GM21619 (cell line): ENCODE data around the gene TSC22D4.

Source experiments
- ATAC-seq: cut with Tn5 transposase; IDR thresholded peaks from one replicate; pipeline ENCODE4 v1.9.1; 2021; ENCODE audit not compliant: unreplicated experiment

TSC22D4 gene

DNA sequence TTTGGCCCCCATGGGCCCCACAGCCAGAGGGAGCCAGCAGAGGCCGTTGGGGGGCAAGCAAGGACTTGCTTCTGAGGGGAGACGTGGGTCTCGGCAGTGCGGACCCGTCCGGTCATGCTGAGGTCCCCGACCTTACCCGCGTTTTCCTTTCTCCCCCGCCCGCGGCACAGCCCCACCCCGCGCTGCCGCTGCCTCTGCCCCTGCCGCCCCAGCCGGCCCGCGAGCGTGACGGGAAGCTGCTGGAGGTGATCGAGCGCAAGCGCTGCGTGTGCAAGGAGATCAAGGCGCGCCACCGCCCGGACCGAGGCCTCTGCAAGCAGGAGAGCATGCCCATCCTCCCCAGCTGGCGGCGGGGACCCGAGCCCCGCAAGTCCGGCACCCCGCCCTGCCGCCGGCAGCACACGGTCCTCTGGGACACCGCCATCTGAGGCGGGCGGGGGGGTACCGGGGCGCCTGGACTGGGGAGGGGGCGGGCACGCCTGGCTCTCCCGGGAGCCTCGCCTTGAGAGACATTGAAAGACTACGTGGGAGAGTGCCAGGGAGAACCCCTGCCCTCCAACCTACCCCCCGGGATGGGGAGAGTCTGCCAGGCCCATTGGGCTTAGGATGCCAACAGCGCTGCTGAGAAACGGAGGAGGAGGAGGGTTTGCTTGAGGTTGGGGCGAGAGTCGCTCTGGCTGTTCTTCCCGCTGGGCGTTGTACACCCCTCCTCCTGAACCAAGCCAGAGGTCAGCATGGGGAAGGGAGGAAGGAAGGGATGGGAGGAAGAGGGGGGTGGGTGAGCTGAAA lies 14.7 kb upstream of the TSC22D4 start:
- no peak for ATAC-seq

DNA sequence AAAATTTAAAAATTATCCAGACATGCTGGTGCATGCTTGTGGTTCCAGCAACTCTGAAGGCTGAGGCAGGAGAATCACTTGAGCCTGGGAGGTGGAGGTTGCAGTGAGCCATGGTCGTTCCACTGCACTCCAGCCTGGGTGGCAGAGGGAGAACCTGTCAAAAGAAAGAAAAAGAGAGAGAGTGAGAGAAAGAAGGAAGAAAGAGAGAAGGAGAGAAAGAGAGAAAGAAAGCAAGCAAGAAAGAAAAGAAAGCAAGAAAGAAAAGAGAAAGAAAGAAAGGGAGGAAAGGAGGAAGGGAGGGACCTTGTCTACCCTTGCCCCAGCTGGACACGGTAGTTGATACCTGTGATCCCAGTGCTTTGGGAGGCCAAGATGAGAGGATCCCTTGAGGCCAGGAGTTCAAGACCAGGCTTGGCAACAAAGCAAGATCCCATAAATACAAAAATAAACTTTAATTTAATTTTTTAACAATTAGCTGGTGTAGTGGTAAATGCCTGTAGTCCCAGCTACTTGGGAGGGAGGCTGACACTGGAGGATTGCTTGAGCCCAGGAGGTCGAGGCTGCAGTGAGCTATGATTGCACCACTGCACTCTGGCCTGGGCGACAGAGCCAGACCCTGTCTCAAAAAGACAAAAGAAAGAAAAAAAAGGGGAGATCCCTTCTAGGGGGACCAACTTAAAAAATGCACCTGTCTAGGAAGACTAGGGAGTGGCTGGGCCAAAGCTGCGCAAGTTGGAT lies 13.9 kb upstream of the TSC22D4 start:
- ATAC-seq, result no peak

DNA sequence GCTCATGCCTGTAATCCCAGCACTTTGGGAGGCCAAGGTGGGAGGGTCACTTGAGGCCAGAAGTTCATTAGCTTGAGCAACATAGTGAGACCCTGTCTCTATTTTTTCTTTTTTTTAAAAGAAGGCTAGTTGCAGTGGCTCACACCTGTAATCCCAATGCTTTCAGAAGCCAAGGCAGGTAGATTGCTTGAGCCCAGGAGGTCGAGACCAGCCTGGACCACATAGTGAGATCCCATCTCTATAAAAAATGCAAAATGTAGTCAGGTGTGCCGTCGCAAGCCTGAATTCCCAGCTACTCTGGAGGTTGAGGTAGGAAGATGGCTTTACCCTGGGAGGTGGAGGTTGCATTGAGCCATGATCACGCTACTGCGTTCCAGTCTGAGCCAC lies 12.2 kb upstream of the TSC22D4 start:
- no peak for ATAC-seq

DNA sequence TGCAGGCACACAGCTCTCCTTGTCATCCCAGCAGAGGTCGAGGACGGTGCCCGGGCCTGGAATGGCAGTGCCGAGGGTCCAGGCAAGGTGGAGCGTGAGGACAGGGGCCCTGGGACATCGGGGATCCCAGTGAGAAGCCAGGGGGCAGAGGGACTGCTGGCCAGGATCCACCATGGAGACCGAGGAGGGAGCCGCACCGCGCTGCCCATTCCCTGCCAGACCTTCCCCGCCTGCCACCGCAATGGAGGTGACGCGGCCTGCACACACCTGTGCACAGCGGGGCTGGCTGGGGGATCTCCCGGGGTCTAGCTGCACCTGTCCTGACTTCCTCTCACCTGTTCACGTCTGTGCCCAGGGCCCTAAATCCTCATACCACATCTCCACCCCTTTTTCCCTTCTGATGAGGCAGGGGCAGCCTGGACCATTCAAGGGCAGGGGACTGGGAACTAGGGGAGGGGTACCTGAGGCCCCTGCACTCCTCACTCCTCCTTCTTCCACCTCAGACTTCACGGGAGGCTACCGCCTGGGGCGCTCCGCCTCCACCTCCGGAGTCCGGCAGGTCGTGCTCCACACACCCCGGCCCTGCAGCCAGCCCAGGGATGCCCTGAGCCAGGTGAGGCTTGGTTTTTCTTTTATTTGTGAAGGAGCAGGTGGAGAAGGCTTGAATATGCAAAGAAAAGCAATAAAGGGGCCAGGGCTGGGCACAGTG lies 11.6 kb upstream of the TSC22D4 start:
- ATAC-seq, result no peak

DNA sequence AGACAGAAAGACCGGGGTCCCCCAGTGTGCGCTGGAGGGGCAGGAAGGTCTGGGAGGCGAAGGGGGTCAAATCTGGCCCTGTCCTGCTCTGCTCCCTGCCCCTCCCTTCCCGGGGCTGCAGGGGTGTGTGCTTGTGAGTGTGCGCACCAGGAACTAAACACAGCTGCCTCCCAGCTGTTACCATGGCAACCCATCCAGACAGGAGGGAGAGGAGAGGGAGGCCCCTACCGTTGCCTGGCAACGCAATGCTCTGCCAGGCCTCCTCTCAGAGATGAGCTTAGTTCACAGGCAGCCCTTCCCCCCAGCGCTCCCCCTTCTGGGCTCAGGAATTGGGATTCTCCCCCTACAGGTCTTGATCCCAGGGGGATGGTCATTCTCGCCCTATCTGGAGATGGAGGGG lies 10.8 kb upstream of the TSC22D4 start:
- ATAC-seq, result no peak

DNA sequence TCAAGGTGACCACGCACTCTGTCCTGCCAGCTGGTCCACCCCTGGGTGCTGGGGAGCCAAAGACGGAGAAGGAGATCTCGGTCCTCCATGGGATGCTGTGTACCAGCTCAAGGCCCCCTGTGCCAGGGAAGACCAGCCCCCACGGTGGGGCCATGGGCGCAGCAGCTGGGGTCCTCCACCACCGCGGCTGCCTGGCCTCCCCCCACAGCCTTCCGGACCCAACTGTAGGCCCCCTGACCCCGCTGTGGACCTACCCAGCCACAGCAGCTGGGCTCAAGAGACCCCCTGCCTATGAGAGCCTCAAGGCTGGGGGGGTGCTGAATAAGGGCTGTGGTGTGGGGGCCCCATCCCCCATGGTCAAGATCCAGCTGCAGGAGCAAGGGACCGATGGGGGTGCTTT lies 10.1 kb upstream of the TSC22D4 start:
- ATAC-seq, result no peak

DNA sequence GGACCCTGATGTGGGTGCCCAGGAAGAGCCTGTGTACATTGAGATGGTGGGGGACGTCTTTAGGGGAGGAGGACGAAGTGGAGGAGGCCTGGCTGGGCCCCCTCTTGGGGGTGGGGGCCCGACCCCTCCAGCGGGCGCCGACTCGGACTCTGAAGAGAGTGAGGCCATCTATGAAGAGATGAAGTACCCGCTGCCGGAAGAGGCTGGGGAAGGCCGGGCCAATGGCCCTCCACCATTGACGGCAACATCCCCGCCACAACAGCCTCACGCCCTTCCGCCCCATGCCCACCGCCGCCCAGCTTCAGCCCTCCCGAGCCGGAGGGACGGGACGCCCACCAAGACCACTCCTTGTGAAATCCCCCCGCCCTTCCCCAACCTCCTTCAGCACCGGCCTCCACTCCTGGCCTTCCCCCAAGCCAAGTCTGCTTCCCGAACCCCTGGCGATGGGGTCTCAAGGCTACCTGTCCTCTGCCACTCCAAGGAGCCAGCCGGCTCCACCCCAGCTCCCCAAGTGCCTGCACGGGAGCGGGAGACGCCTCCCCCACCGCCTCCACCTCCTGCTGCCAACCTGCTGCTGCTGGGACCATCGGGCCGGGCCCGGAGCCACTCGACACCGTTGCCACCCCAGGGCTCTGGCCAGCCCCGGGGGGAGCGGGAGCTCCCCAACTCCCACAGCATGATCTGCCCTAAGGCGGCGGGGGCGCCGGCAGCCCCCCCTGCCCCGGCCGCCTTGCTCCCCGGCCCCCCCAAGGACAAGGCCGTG lies 9.5 kb upstream of the TSC22D4 start:
- ATAC-seq, result no peak

DNA sequence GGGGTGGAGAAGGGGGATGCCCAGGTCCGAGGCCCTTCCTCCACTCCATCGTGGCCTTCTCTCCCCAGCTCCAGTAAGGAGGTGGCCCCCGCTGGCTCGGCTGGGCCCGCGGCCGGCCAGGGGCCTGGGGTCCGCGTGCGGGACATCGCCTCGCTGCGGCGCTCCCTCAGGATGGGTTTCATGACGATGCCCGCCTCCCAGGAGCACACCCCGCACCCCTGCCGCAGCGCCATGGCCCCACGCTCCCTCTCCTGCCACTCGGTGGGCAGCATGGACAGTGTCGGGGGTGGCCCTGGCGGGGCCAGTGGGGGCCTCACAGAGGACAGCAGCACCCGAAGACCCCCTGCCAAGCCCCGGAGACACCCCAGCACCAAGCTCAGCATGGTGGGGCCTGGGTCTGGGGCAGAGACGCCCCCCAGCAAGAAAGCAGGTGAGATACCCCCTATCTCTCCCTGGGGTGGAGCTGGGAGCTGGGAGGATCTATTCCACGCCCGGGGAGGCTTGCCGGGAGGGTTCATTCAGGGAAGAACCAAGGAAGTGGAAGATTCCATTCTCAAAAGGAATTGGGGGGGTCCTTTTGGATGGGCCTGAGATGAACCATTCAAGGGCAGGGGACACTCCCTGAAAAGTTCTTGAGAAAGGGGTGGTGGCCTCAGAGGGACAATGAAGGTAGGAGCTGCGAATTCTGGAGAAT lies 7.9 kb upstream of the TSC22D4 start:
- no peak for ATAC-seq

DNA sequence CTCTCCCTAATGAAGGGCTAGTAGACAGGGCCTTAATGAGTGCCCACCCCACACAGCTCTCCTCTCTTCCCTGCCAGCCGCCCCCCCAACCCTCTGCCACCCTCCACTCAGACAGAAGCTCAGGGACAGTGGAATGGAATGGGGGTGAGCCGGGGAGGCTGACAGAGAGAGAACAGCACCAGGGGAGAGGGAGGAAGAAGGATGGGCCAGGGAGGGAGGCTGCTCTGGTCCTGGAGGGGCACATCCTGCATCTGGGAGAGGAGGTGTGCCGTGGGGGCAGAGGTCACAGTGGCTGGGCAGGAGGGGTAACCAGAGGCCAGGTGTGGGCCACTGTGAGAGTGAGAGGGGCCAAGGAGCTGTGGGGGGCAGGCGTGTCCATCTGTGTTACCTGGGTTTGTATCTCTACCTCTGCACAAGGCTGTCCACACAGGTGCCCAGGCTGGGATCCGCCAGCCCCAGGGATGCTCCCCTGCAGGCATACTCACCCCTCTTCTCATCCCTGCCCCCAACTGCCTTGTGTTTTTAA lies 7.2 kb upstream of the TSC22D4 start:
- ATAC-seq, result no peak

DNA sequence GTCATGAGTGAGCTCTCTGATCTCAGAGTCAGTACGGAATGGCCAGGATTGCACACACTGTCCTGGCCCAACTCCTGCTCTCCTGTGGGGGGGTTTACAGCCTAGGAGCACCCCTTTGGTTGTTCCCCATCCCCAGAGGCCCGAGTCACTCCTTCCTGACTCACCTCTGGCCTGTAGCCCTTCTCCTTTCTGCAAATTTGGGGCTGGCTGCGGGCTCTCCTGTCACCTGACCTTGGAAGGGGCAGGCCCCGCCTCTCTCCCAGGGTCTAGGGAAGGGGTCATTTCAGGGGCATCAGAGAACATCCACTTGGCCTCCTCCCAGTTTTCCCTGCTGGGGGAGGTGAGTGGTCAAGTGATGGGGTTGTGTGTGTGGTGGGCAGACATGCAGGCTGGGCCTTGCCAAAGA lies 6.5 kb upstream of the TSC22D4 start:
- ATAC-seq, result no peak

DNA sequence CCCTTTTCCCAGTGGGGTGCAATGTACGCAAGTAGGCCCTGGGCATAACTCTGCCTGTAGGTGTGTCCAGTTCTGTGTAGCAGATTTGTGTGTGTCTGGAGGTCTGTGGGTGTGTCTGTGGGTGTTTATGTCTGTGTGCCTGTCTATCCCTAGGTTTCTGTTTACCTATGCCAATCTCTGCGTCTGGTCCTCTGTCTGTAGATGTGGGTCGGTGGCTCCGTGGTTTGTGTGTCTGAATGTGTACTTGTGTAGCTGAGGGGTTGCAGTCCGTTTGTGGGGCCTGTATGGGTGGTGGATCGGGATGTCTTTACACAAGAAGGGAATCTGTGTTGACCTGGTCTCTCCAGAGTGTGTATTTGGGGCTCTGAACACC lies 5.6 kb upstream of the TSC22D4 start:
- no peak for ATAC-seq

DNA sequence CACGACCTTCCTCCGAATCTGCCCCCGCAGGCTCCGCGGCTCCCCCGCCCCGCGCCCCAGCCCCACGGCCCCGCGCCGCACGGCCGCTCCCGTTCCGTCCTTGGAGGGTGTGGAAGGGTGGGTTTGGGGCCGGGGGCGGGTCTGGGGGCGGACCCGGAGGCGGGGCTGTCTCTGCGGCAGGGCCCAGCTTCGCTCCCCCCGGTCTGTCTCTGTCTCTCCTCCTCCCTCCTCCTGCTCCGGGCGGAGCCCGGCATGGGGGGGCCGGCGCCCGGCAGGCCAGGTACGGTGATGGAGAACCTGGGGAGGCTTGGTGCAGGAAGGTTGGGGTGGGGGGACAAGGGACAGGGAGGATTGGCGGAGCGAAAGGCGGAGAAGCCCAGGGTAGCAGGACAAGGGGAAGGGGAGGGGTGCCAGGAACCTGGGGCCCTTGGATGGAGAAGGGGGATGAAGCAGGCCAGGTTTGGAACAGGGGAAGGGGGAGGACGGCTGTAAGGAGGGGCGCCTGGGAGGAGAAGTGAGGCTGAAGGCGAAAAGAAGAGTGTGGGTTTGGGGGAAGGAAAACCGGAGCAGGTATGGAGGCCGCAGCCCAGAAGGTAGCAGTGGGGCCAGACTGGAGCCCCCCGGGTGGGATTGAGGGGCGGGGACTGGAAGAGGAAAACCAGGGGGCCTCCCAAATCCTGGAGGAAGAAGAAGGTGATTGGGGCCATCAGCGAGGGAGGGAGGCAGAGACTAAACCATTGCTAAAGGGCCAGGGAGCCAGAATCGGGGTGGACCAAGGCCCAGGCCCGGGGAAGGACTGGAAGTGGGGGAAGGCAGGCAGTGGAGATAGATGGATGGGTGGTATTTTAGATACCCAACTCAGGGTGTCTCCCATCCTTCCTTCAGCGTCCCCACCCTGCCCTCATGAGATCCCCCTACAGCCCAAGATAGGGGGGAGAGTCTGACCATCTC lies 5.0 kb upstream of the TSC22D4 start, which contains the start of gene NYAP1:
Gene NYAP1, plus strand, starts transcription at position 206 of the 951 bp plus-strand sequence. CDS start 1,385 bp downstream, outside the sequence.
- peak; percentile 18 for ATAC-seq

DNA sequence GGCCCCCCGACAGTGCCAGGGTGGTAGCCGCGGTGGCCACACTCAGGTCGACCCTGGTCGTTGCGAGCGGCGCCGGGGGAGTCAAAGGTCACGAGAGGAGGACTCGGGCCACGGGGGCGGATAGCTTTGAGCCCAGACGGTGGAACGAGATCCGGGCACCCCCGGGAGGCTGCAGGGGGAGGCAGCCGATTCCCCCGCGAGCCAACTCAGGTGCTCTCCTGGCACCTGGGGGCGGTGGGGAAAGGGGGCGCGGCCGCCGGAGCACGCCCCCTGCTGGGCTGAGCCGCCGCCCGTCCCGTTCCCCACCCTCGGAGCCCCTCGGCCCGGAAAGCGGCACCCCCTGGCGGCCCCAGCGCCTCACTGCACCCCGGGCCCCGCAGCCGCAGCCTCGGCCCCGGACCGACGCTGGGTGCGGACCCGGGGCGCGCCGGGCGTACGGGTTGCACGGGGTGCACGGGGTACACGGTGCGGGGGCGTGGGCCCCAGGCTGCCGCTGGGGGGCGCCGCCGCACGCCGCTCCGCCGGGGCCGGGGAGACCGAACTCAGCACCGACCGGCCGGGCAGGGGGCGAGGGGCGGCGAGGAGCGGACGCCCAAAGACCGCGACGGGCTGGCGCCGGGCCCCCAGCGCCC lies 4.2 kb upstream of the TSC22D4 start:
- peak; percentile 42 for ATAC-seq

DNA sequence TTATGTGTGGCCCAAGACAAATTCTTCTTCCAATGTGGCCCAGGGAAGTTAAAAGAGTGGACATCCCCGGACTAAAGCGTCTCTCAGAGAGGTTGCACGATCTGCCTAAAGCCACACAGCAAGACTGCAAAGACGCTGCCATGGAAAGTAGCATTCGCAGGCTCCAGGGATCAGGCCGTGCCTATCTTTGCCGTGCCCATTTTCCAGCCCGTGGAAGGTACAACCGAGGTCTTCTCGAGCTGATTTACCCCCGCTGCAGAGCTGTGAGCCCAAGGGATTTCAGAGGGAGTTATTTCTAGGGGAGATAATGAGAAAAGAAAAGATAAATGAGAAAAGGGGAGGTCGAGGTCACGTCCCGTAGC lies 3.7 kb upstream of the TSC22D4 start:
- no peak for ATAC-seq

DNA sequence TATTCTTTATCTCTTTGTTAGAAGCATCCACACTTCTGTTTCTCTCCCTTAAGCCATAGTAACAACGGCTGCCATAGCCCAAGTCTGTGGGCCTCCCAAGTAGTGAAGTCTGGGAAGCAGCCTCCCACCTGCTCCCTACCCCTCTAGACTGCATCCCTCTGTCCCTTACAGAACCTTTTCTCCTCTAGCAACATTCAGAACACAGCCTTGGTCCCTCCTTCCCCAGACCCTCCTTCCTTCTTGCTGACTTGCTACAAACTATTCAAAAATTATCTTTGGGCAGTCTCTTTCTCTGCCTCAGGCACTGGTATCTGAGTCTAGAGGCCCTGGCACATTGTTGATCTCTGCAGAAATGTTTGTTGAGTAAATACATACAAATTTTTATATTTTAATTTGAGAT lies 2.5 kb upstream of the TSC22D4 start:
- ATAC-seq, result no peak

DNA sequence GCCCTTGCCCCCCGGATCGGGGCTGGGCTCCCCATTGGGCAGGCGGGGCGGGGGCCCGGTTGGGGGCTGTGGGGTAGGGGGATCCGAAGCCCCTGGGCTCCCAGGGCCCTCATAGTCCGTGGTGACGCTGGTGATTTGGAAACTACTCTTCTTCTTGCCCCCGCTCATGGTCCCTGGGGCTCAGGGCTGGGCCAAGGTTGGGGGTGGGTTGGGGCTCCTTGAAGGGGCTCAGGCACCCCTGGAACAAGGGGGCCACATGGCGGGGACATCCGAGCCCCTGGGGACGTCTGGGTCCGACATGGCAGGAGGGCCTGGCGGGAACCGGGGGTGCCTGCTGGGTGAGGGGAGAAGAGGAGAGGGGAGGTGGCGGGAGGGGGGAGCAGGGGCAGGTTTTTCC lies 1.1 kb downstream of the TSC22D4 start:
- no peak for ATAC-seq

DNA sequence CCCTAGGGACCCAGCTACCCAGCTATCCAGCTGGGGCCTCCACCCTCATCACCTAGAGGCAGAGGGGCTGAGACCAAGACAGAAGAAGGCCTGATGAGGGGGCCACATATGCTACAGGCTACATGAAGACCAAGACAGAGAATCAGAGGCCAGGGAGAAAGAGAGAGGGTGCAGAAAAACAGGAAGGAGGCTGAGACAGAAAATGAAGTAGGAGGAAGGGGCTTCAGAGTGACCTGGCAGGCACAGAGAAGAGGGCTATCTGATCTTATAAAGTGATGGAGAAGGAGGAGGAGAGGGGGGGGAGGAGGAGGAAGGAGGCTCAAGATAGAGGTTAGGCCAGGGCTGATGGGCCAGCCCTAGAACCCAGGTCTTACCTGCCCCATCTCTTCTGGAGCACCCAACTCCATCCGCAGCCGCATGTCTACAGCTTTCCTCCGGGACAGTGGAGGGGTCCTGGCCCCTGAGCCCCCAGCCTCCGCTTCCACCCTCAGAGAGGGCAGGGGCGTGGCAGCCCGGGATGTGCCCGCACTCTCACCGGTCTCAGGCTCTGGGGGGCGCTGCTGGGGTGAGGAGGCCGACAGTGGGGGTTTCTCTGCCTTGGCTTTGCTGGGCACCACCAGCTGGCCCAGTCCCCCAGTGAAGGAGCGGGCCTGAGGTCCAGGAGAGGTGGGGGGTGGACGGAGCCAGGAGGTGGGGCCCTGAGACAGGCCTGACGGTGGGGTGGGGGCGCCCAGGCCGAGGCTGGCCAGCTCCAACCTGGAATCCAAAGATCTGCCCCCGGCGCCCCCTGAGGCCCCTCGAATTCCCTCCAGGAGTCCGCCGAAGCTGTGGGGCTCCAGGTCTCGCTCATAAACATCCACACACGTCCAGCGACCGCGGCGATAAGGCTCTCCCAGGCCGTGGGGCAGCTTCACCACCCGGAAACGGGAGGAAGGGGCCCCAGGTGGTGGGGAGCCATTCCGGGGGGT lies 1.8 kb downstream of the TSC22D4 start:
- no peak for ATAC-seq
